Activated CD4-positive, alpha-beta T cell treated with anti-CD3 and anti-CD28 coated beads, Interleukin-2, amount 10 ng/mL, durations not matched to agents 24 days and 14 days (primary cell): ENCODE measurements around the gene B4GALT7. TPM values are rescaled to one million over a fixed set of nuclear protein-coding genes. Genes with fewer than 3 reads are reported as not detected.

Experiments
- DNase-seq: peaks from one replicate; pipeline ENCODE4 v3.0.0; 2022
- H3K27ac Mint-ChIP-seq: one replicate; pipeline ENCODE4 v1.8.0; 2022; ENCODE audit warnings: mild to moderate bottlenecking, mixed read lengths
- H3K27me3 Mint-ChIP-seq: one replicate; pipeline ENCODE4 v1.8.0; 2022; ENCODE audit warnings: mixed read lengths
- H3K36me3 Mint-ChIP-seq: one replicate; pipeline ENCODE4 v1.8.0; 2022; ENCODE audit warnings: low read depth, mild to moderate bottlenecking, mixed read lengths
- H3K4me1 Mint-ChIP-seq: one replicate; pipeline ENCODE4 v1.8.0; 2021; ENCODE audit warnings: mixed read lengths
- H3K4me3 Mint-ChIP-seq: one replicate; pipeline ENCODE4 v1.8.0; 2022; ENCODE audit warnings: mild to moderate bottlenecking, moderate library complexity, mixed read lengths
- H3K9me3 Mint-ChIP-seq: one replicate; pipeline ENCODE4 v1.8.0; 2021; ENCODE audit warnings: mixed read lengths
- intact Hi-C: fragments of 100-400 bp; cut with micrococcal nuclease; formaldehyde crosslinking; loops from one replicate; pipeline ENCODE4 v1.15.1; 2023
- total RNA-seq: library from RNA; stranded (reverse); gene quantifications from 2 replicates; pipeline ENCODE4 v1.2.3, GENCODE V29; 2022

Gene B4GALT7
- total RNA-seq, 1 donor from 2014 or later: 27.7 TPM

DNA sequence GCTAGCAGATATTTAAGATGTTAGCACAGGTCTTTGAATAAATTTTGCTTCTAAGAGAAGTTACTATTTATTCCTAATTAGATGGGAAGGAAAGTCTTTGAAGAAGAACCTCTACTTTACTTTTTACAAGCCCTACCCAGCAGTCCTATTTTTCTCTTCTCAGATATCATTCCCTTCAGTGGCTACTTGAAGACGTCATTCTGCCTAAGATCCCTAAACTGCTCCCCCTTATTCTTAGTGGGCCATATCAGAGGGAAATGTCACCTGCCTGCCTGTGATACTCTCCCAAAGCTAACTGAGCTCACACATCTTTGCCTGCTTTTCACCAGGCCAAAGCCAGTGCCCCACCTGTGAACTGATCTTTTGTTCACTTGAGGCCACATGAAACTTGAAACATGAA lies 24.4 kb upstream of the B4GALT7 start:
- no peak overlapping the region for H3K27ac Mint-ChIP-seq
- intact Hi-C loops: no loop called here

GRCh38 chr5:177576169-177576568 lies 23.8 kb upstream of the B4GALT7 start:
- DNase-seq: no peak
- Mint-ChIP-seq H3K4me3 (no peak overlapping the region), H3K36me3 (no peaks in the 10 kb centered on the region), H3K27ac (no peak overlapping the region), H3K4me1 (no peaks in the 10 kb centered on the region), H3K27me3 (peaks cover 10% of the 10 kb centered on the region), H3K9me3 (no peaks in the 10 kb centered on the region)
- intact Hi-C loops: no loop called here

More for the DNA sequence above, 24.4 kb upstream of the B4GALT7 start:
- Mint-ChIP-seq H3K9me3 (no peaks in the 10 kb centered on the region), H3K4me3 (no peak overlapping the region), H3K36me3 (no peaks in the 10 kb centered on the region), H3K27me3 (peaks cover 10% of the 10 kb centered on the region), H3K4me1 (no peaks in the 10 kb centered on the region)
- DNase-seq: no peak

DNA sequence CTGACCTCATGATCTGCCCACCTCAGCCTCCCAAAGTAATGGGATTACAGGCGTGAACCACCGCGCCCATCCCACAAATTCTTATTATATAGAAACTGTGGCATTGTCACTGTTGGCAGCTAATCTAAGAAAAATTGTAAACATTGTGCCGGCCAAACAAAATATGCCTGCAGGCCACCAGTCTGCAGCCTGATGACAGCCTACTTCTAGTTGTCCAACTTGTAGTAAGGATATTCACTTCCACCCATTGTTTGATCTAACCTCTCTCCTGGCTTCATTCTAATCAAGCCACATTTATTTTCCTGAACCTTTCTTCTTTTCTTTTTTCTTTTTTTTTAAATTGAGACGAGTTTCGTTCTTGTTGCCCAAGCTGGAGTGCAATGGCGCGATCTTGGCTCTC lies 21.6 kb upstream of the B4GALT7 start:
- Mint-ChIP-seq H3K27ac (no peak overlapping the region), H3K36me3 (no peaks in the 10 kb centered on the region), H3K4me1 (no peaks in the 10 kb centered on the region), H3K4me3 (no peak overlapping the region), H3K27me3 (peaks cover 10% of the 10 kb centered on the region), H3K9me3 (no peaks in the 10 kb centered on the region)
- no peak for DNase-seq
- intact Hi-C loops: no loop called here

- Mint-ChIP-seq H3K4me1 (peaks cover 9% of the 10 kb centered on the region), H3K27me3 (peaks cover 37% of the 10 kb centered on the region)
- no peak for DNase-seq
Observed at GRCh38 chr5:177588413-177588909, 11.5 kb upstream of the B4GALT7 start.

GRCh38 chr5:177590406-177590805 lies 9.5 kb upstream of the B4GALT7 start:
- Mint-ChIP-seq H3K4me3 (no peak overlapping the region), H3K27me3 (peaks cover 30% of the 10 kb centered on the region), H3K36me3 (peaks cover 28% of the 10 kb centered on the region), H3K27ac (no peak overlapping the region), H3K4me1 (peaks cover 15% of the 10 kb centered on the region), H3K9me3 (no peaks in the 10 kb centered on the region)
- intact Hi-C loops: loop anchor here (10.0 kb wide), 1 partner anchor 186 kb away; the partner anchor contains the start of genes F12 and PFN3
- DNase-seq: no peak

More at GRCh38 chr5:177588413-177588909, 11.5 kb upstream of the B4GALT7 start:
- Mint-ChIP-seq H3K4me3 (no peak overlapping the region), H3K9me3 (no peaks in the 10 kb centered on the region), H3K27ac (no peak overlapping the region), H3K36me3 (peaks cover 10% of the 10 kb centered on the region)
- intact Hi-C loops: no loop called here

DNA sequence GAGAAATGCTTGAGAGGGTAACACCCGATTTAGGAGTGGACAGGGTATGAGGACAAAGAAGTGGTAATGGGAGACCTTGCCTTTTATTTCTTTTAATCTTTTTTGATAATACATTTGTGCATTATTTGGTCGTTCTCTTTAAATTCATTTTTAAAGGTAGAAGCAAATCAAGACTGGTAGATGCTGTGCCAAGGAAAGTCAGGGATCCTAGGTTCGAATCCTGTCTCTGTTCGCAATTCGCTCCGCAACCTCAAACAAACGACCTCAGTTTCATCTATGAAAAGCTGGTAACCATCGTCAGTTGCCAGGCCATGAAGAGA lies 8.3 kb upstream of the B4GALT7 start:
- Mint-ChIP-seq H3K9me3 (no peaks in the 10 kb centered on the region), H3K27ac (peak overlapping the region; percentile 97), H3K27me3 (peaks cover 24% of the 10 kb centered on the region), H3K4me1 (peaks cover 15% of the 10 kb centered on the region), H3K36me3 (peaks cover 39% of the 10 kb centered on the region), H3K4me3 (peak overlapping the region; percentile 97)
- no peak for DNase-seq
- intact Hi-C loops: loop anchor here (1.0 to 10.0 kb wide), 3 partner anchors 37 to 187 kb away; partner anchors contain the start of genes F12, FAM193B and PFN3

- intact Hi-C loops: loop anchor here (1.0 to 10.0 kb wide), 3 partner anchors 37 to 187 kb away; partner anchors contain the start of genes F12, FAM193B and PFN3
- no peaks in the 10 kb centered on the region for H3K9me3 Mint-ChIP-seq
- H3K4me1 Mint-ChIP-seq: peaks cover 15% of the 10 kb centered on the region
- peak within 1 kb of the TSS; percentile 97 for H3K27ac Mint-ChIP-seq
- peak; percentile 98 for DNase-seq
- peak within 1 kb of the TSS; percentile 97 for H3K4me3 Mint-ChIP-seq
- peaks cover 24% of the 10 kb centered on the region for H3K27me3 Mint-ChIP-seq
- peaks cover 41% of the 10 kb centered on the region for H3K36me3 Mint-ChIP-seq
Observed at GRCh38 chr5:177592010-177592834, 7.7 kb upstream of the B4GALT7 start, which contains the start of gene TMED9. Gene TMED9 (plus strand): TSS chr5:177592203. CDS start chr5:177592215, 12 bp downstream.

- peaks cover 24% of the 10 kb centered on the region for H3K27me3 Mint-ChIP-seq
- intact Hi-C loops: loop anchor here (1.0 to 10.0 kb wide), 3 partner anchors 38 to 188 kb away; partner anchors contain the start of genes F12, FAM193B and PFN3
- peak overlapping the region; percentile 97 for H3K4me3 Mint-ChIP-seq
- DNase-seq: no peak
- peaks cover 44% of the 10 kb centered on the region for H3K36me3 Mint-ChIP-seq
- H3K4me1 Mint-ChIP-seq: peaks cover 15% of the 10 kb centered on the region
- no peaks in the 10 kb centered on the region for H3K9me3 Mint-ChIP-seq
- peak overlapping the region; percentile 97 for H3K27ac Mint-ChIP-seq
Observed at GRCh38 chr5:177592905-177593304, 7.0 kb upstream of the B4GALT7 start.

- Mint-ChIP-seq H3K27ac (peak overlapping the region; percentile 69), H3K36me3 (peaks cover 44% of the 10 kb centered on the region)
- intact Hi-C loops: loop anchor here (2.0 to 10.0 kb wide), 2 partner anchors 39 to 189 kb away; partner anchors contain the start of genes F12, FAM193B and PFN3
Observed at GRCh38 chr5:177593511-177593910, 6.4 kb upstream of the B4GALT7 start.

DNA sequence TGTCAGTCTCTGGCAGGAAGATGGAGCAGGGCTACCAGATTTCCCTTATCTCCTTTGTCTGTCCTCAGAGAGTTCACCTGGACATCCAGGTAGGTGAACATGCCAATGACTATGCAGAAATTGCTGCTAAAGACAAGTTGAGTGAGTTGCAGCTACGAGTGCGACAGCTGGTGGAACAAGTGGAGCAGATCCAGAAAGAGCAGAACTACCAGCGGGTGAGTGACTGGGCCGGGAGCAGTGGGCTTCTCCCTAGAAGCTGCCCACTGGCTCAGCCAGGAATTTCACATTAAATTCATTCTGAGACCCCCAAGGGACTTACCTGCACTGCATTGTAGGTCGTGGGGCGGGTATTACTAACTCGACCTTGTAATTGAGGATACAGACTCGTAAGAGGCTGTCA lies 5.9 kb upstream of the B4GALT7 start:
- Mint-ChIP-seq H3K9me3 (no peaks in the 10 kb centered on the region), H3K27me3 (peaks cover 14% of the 10 kb centered on the region), H3K36me3 (peaks cover 44% of the 10 kb centered on the region), H3K27ac (no peak overlapping the region), H3K4me3 (peak overlapping the region; percentile 97), H3K4me1 (peaks cover 21% of the 10 kb centered on the region)
- intact Hi-C loops: loop anchor here (10.0 kb wide), 1 partner anchor 189 kb away; the partner anchor contains the start of genes F12 and PFN3
- no peak for DNase-seq

More at GRCh38 chr5:177593511-177593910, 6.4 kb upstream of the B4GALT7 start:
- H3K4me3 Mint-ChIP-seq: peak overlapping the region; percentile 97
- H3K9me3 Mint-ChIP-seq: no peaks in the 10 kb centered on the region
- DNase-seq: peak; percentile 56
- peaks cover 17% of the 10 kb centered on the region for H3K4me1 Mint-ChIP-seq
- H3K27me3 Mint-ChIP-seq: peaks cover 18% of the 10 kb centered on the region

DNA sequence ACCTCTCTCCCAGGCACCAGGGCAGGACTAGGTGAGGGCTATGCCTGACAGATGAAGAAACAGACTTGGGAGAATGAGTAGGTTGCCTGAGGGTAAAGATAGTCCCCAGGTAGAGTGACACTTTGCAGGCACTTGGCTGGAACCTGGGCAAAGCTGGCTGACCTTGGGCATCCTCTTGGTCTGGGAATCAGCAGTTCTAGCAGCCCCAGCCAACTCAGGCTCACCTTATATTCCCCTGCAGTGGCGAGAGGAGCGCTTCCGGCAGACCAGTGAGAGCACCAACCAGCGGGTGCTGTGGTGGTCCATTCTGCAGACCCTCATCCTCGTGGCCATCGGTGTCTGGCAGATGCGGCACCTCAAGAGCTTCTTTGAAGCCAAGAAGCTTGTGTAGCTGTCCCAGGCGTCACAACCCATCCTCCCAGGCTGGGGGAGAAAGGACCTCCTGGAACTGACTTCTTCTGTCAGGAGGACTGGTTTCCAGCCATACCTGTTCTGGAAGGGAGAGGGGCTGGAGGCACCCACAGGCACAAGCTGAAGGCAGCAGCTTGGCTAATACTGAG lies 4.8 kb upstream of the B4GALT7 start:
- Mint-ChIP-seq H3K4me1 (peaks cover 24% of the 10 kb centered on the region), H3K27ac (no peak overlapping the region), H3K36me3 (peaks cover 44% of the 10 kb centered on the region), H3K27me3 (peaks cover 7% of the 10 kb centered on the region), H3K9me3 (no peaks in the 10 kb centered on the region), H3K4me3 (no peak overlapping the region)
- DNase-seq: no peak
- intact Hi-C loops: loop anchor here (10.0 kb wide), 1 partner anchor 190 kb away; the partner anchor contains the start of genes F12 and PFN3

DNA sequence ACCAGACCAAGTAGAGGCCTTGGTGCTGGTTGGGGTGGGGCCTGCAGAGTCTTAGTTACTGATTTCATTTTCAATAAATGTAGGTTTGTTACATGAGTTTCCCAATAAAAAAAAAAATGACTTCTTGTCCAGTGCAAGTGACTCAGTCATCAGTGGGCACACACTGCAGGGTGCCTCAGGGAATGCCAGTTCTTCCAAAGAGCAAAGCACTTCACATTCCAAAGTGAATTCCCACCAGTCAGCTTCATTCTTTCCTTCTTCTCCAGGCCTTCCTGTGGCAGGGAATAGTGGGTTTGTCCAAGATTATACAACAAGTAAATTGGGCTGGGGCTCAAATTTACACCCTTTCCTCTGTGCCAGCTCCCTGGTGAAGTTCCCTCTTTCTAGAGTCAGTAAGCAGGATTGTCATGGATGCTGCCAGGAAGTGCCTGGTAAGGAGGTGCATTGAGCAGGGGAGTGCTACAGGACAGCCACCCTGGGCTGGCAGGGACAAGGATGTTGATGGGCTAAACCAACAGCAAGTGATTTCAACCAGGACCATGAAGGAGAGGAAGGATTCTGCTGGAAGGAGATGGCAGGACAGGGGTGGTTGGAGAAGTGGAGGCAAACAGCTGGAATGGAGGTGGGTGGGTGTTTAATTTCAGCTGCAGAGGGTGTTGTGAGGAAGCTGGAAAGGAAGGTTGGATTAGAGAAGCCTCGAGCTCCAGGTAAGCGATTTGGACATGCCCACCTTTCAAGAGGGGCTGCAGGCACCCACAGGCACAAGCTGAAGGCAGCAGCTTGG lies 3.7 kb upstream of the B4GALT7 start:
- H3K9me3 Mint-ChIP-seq: no peaks in the 10 kb centered on the region
- H3K27ac Mint-ChIP-seq: no peak overlapping the region
- no peak for DNase-seq
- H3K4me3 Mint-ChIP-seq: no peak overlapping the region
- H3K36me3 Mint-ChIP-seq: peaks cover 47% of the 10 kb centered on the region
- peaks cover 32% of the 10 kb centered on the region for H3K4me1 Mint-ChIP-seq
- no peaks in the 10 kb centered on the region for H3K27me3 Mint-ChIP-seq
- intact Hi-C loops: loop anchor here (10.0 kb wide), 1 partner anchor 191 kb away; the partner anchor contains the start of genes F12 and PFN3

DNA sequence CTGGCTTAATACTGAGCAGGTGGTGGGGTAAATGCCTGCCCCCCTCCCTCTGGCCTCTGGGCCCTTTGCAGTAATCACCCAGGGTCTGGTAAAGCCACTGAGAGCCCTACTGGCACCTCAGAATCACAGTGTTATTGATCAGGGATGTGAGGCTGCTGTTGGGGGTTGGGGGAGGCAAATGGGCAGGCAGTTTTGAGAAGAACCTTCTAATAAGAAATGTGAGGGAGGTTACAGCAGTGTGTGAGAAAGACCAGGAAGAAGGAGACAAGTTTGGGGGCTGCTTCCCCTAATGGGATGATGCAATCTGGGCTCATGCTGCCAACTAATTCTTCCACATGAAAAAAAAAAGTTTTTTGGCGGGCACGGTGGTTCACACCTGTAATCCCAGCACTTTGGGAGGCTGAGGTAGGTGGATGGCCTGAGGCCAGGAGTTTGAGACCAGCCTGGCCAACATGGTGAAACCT lies 3.1 kb upstream of the B4GALT7 start:
- H3K4me1 Mint-ChIP-seq: peaks cover 27% of the 10 kb centered on the region
- no peak for DNase-seq

More for the DNA sequence above, 3.1 kb upstream of the B4GALT7 start:
- intact Hi-C loops: loop anchor here (10.0 kb wide), 1 partner anchor 192 kb away; the partner anchor contains the start of genes F12 and PFN3
- peaks cover 47% of the 10 kb centered on the region for H3K36me3 Mint-ChIP-seq
- H3K4me3 Mint-ChIP-seq: no peak overlapping the region
- H3K9me3 Mint-ChIP-seq: no peaks in the 10 kb centered on the region
- no peak overlapping the region for H3K27ac Mint-ChIP-seq
- H3K27me3 Mint-ChIP-seq: no peaks in the 10 kb centered on the region
